Activated CD8-positive, alpha-beta memory T cell treated with anti-CD3 and anti-CD28 coated beads for 1 hour (primary cell): Measurements from ENCODE around the gene LRP1B.
"Not testable (repeated sequence)": the region's sequence is repeated elsewhere in the genome, so short reads cannot be mapped to it uniquely, and the experiment has no call there.

Experiments
- DNase-seq, 2 donors: peaks; one replicate each; pipeline ENCODE4 v3.0.0-alpha.2; 2020; ENCODE audit warnings: low read depth in 1 of 2; ENCODE audit errors: extremely low read depth in 1 of 2

Gene LRP1B

DNA sequence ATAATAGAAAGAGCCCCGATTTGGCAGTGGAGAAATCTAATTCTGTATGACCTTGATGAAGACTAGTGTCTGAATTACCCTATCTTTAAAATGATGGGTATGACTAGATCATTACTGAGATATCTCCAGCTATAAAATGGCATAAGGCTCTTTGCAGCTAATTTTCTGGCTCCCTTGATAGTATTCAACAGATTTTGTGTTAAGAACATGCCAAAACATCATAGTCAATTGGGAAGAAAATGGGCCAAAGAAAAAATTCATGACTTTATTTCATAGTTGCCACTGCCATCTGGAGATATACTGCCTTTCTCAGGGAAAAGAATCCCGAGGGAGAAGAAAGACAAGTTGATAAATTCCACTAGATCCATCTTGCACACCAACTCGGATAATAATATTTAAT is 1618.7 kb downstream of the LRP1B start:
- DNase-seq, result no peak

DNA sequence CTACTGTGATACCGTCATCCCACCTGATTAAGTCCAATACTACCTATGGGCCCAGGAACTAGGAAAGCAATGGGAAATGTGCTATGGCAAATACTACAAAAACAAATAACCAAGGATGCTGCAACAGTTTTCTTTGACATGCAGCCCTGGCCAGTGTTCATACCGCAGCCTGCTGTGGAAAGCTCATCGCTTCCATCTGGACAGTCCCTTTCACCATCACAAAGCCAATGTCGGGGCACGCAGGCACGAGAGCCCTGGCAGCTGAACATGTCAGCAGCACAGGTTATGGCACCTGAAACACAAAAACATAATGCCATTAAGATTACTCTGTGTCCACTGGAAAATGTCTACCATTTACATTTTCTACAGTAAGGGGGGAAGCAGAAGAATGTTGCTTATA is 1621.1 kb downstream of the LRP1B start:
- DNase-seq, result no peak

DNA sequence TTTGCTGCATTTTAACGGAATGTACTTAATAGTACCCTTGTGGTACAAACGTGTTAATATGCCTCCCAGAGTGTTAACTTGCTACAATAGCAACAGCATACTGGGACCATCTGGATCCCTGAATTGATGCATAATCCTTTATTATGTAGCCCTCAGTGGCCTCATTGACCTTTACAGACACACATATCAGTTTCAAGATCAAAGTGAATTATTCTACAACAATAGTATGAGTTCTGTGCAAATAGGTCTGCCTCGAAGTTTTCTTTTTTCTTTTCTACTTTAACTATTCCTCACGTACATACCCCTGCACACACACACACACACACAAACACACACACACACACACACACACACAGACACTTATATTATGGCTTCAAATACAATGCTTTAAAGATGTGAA is 1622.1 kb downstream of the LRP1B start:
- DNase-seq, result no peak

DNA sequence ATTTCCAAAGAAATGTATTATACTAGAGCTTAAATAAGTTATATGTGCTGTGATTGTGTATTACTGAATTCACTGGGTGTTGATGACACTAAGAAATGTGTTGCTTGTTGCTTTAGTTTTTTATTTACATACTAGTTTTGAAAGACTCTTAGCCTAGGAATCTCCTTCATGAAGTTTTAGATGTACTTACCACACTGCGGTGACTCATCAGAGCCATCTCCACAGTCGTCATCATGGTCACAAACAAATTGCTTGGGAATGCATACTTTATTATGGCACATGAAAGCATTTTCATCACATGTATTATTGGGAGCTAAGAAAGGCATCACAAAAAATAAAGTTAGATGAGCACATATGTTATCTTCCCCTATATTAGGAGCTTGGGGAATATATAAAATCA is 1624.2 kb downstream of the LRP1B start:
- DNase-seq, result no peak

- DNase-seq, result no peak
Measured at GRCh38 chr2:140504601-140505000, 1626.2 kb downstream of the LRP1B start.

DNA sequence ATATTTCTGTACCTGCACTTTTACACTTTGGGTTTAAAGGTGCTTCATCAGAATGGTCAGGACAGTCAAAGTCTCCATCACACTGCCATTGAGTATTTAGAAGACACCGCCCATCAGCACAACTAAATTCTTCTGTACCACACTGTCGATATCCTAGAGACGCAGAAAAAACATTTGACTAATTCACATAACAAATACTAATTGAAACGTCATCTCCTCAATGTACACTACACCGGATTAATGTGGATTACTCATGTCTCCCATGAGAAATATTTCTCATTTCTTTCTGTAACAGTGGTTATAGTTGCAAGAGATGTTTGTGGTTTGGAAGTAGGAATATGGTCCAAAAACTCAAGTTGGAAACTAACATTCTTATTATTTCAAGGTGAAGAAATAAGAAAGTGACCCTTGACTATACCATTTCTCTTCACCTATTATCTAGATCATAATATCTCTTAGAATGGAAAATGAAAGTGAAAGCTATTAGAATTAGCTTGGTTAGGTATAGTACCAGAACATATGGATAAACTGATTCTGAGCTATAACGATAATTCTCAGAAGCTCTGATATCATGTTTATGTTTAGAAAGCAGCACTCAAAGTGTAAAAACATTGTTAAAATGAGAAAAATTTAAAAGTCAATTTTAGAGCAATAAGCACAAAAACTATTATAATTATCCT is 1627.7 kb downstream of the LRP1B start:
- no peak for DNase-seq

GRCh38 chr2:140498360-140498759 is 1632.5 kb downstream of the LRP1B start:
- DNase-seq, result no peak

GRCh38 chr2:140496714-140497113 is 1634.1 kb downstream of the LRP1B start:
- no peak for DNase-seq

DNA sequence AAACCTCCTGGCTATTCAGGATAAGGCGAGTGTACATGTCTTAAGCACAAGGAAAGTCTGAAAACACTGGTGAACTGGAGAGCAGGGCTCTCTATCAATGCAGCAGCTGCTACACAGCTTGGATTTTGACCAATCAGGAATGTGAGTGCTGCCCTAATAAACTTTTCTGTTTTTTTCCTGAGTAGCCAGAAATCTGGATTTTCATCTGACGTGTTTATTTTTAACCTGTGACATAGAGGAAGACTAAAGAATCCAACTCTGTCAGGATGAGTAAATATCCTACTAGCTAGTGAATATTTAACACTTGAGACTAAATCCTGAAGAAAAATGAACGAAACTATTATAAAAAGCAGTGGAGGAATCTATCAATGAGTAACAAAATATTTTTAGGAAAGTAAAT is 1638.9 kb downstream of the LRP1B start:
- DNase-seq, result no peak

DNA sequence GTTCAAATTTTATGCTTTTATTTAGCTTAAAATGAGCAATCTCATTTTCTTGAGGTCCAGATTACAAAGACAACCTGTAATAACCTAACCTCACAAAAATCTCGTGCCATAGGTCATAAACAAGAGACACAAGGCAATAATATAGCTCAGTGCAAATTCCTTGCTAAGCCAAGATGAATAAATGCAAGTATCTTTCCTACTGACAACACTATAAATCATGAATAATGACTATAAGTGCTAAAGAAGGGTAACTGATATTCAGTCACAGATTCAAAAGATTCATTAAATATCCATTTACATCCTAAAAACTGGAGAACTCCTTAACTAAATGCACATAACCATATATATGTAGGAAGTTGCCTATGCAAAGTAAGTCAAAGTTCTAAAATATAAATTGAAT is 1641.6 kb downstream of the LRP1B start:
- DNase-seq, result no peak

DNA sequence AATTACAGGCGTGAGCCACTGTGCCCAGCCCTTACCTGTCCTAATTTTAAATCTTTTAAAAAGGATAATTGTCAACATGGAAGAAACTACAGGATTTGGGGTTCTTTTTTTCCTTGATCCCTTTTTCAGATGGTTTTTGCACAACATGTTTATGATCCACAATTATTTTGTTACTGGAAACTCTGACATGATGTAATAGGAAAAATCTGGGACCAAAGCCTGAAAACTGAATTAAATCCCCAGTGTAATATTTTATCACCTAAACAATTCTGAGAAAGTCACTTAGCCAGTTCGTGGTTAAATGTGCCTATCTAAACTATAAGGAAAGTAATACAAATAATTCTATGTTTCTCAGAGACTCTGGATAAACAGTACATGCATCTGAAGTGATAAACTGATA is 1649.7 kb downstream of the LRP1B start:
- DNase-seq, result no peak

DNA sequence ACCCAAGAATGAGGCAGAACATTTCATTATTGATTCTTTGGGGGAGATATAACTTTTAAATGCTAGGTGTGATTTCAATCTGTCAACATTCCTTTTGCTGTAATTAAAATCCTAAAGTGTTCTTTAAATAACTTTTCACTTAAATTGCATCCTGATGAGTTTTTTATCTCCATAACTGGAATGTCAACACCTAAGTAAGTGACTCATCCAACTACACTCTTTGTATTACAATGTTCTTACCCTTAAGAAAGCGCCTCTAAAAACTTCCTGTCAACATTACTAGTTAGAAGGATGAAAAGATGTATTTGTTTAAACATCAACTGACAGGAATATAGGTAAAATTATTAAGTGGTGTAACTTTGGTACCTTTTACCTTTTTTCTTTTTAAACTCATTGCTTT is 1657.0 kb downstream of the LRP1B start:
- no peak for DNase-seq

- no peak for DNase-seq
Measured at GRCh38 chr2:140472676-140473075, 1658.1 kb downstream of the LRP1B start.

GRCh38 chr2:140465301-140465700 is 1665.5 kb downstream of the LRP1B start:
- no peak for DNase-seq

DNA sequence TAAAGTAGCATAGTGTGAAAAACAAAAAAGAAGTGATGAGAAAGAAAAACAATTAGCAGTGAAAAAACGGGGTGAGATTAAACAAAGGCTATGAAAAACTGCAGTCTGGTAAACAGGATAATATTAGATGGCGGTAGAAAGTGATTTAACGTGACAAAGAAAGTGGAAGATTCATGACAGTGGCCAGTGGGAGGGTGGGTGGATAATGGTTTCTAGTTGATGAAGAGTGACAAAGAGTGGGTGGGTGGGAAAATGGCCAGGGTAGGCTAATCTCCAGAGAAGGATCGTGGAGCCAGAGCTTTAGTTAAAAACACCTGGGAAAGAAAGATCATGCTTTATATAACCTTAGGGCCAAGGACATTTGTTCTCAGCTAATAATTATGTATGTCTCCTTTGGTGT is 1667.8 kb downstream of the LRP1B start:
- DNase-seq, result no peak

- DNase-seq, result no peak
Measured at GRCh38 chr2:140457483-140457882, 1673.3 kb downstream of the LRP1B start.

DNA sequence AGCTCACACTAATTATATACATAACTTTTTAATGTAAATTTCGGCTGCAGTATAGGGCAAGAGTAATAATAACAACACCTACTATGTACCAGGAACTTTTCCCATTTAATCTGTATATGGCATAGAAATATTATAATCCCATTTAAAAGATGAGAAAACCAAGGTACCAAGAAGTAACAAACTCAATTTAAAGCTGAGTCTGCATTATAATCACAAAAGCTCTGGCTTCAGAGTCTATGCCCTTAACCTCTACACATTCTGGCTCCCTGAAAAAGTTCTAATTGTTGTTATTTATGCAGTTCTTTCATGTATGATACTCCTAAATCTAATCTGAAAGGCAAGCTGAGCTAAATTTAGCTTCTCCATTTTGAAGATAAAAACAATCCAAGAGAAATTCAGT is 1675.5 kb downstream of the LRP1B start:
- no peak for DNase-seq

DNA sequence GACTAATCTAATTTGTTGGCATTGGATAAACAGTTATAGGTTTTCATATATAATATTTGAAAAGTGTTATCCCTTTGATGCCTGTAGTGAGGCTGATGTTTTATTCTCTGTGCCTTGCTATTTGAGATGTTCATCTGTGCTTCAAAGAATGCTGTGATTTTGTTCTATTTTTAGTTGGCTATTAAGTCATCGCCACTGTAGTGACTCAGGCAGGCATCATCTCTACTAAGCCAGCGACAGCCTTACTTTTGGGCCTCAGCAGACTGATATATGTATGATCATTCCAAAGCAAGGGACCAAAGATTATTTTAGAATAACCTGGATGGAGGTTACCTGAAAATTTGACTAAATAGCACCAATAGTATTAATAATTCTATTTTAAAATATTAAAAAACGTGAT is 1676.1 kb downstream of the LRP1B start:
- DNase-seq, result no peak

DNA sequence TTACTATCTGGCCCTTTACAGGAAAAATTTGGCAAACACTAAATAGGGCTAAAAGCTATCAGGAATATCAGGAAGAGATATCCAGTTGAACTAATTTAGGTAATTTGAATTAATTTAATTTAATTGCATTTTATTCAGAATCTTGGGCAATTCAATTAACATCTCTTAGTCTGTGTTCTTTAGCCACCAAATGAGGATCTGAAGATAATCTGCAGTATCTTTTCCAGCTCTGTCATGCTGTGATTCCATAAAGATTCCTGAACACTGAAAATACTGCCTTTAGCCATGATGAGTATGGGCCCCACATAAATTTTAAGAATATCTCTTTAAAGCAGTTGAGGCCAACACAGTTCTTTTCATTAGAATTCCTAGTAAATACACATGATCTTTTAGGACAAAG is 1679.5 kb downstream of the LRP1B start:
- no peak for DNase-seq

DNA sequence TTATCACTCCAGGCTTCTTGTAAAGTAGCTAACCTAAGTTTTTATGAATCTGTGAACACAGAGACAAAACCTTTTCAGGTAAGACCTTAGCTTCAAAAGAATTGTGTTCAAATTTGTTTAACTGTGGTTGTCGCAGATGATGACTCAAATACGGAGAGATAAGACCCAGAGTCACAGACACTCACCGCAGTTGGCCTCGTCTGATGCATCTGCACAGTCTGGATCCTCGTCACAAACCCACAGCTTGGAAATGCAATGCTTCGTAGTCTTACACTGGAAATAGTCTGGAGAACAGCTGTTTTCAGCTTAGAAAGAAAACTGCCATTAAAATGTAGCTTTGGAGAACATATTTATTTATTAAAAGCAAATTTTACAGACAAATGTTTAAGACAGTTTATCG is 1688.5 kb downstream of the LRP1B start:
- DNase-seq, result no peak

- no peak for DNase-seq
Measured at GRCh38 chr2:140440815-140441214, 1690.0 kb downstream of the LRP1B start.

DNA sequence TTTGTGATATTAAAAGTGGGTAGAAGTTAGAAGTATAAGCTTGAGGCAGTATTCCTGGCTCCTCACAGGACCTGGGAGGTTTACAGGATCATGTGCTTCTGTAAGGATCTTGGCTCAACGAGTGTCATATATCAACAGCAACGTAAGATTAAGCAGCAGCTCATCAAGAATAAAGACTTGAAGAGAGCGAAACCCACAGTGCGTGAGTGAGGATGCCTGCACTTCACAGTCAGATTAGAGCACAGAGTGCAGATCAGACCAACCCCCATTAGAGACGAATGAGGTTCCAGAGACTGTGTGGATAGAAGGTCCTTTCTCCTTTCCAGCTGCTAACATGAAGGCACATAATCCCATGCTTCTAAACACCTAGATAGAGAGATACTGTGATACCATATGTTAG is 1693.9 kb downstream of the LRP1B start:
- DNase-seq, result no peak

DNA sequence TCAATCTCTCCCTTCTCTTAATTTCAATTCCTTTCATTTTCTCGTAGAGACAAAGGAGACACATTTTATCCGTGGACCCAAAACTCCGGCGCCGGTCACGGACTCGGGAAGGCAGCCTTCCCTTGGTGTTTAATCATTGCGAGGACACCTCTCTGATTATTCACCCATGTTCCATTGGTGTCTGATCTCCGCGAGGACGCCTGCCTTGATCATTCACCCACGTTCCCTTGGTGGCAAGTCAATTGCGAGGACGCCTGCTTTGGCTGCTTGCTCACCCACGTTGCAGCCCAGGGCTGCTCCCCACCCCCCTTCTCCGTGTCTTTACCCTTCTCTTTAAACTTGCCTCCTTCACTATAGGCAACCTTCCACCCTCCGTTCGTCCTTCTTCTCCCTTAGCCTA is 1703.8 kb downstream of the LRP1B start:
- not testable (repeated sequence) for DNase-seq
